Spleen (tissue), 7 donors: ENCODE measurements around the gene KCNAB2.

ENCODE experiments used
- POLR2A ChIP-seq, 3 donors: fragments of 450-650 bp; IDR thresholded peaks; one replicate each; pipeline ENCODE4 v1.5.1; 2017; ENCODE audit warnings: antibody characterized with exemption in 3 of 3, mild to moderate bottlenecking in 1 of 3
- POLR2AphosphoS5 ChIP-seq, 3 donors: sonication (generic); formaldehyde crosslinking; IDR thresholded peaks; one replicate each; pipeline ENCODE4 v1.5.1; 2017; ENCODE audit warnings: antibody characterized with exemption in 3 of 3
- TF ChIP-seq, protein P1 (sequence below), 11 experiments: fragments of 200-600 bp in 7 of 11; fragments of 450-650 bp in 4 of 11; sonication (generic) in 4 of 11; IDR thresholded peaks in 8 of 11; conservative IDR thresholded peaks in 3 of 11; 1 replicate in 7 of 11; 2 replicates in 4 of 11; pipeline versions ENCODE4 v1.4.0 to v1.8.0; 2016 to 2021; ENCODE audit warnings: antibody characterized with exemption in 11 of 11, inconsistent platforms in 4 of 11, mild to moderate bottlenecking in 1 of 11
- donor health status: DM: no; HTN: no; CAD: no; lungs with moderate emphysema.
- donor health status: DM: no; HTN: no; CAD: no.
- donor health status: DM: no; HTN: no; CAD: no.

DNA sequence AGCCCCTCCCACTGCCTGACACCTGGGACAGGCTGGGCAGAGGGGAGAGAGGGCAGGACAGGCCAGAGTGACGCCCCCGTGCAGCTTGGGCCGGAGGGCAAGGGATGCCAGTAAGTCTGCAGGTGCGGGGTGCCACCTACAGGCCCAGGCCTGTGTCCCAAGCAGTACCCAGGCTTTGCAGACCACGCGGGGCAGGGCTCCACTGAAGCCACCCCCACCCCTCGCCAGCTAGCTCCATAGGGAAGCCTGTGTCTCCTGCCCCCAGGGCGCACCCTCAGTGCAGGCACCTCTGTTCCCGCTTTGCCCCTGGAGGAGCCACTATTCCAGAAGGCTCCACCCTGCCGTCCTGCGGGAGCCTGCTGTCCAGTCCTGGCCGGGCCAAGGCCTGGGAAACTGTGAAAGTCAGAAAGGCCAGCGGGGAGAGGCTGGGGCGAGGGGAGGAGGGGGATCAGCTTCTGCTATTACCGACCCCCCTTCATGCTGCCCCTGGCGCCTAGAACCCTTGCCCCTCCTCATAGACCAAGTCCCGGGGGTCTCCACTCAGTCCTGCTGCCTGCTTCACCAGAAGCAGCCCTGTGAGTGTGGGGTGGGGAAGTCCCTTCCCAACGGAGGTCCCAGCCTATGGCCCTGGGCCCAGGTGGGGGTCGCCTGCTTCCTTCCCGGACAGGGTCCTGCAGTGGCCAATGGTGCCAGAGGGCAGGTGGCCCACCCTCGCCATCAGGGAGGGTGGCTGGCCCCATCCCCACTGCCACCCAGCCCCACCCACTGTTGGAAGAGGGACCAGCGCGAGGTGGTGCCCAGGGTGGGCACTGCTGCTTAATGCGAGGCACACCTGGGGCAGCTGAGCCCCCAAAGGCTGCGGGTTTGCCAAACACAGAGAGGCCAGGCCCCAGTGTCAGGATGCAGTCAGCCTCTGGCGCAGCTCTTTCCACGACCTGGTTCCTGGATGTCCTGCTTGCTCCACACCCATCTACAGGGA is 54.4 kb downstream of the KCNAB2 start:
- TF ChIP-seq, protein P1, sequence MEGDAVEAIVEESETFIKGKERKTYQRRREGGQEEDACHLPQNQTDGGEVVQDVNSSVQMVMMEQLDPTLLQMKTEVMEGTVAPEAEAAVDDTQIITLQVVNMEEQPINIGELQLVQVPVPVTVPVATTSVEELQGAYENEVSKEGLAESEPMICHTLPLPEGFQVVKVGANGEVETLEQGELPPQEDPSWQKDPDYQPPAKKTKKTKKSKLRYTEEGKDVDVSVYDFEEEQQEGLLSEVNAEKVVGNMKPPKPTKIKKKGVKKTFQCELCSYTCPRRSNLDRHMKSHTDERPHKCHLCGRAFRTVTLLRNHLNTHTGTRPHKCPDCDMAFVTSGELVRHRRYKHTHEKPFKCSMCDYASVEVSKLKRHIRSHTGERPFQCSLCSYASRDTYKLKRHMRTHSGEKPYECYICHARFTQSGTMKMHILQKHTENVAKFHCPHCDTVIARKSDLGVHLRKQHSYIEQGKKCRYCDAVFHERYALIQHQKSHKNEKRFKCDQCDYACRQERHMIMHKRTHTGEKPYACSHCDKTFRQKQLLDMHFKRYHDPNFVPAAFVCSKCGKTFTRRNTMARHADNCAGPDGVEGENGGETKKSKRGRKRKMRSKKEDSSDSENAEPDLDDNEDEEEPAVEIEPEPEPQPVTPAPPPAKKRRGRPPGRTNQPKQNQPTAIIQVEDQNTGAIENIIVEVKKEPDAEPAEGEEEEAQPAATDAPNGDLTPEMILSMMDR (IDR thresholded peaks at IDR 0.05 in 8 of 11, conservative IDR thresholded peaks at IDR 0.05 in 3 of 11): peak in 1 of 11 experiments; percentile 26
- TF ChIP-seq POLR2AphosphoS5 (IDR thresholded peaks at IDR 0.05) (peak; percentile 31 to 69 (median 53)), POLR2A (IDR thresholded peaks at IDR 0.05) (no peak)
